Loucy (cell line): ENCODE measurements around the gene C3orf80.

Experiments used
- EZH2phosphoT487 ChIP-seq: fragments of 200-600 bp; IDR thresholded peaks from 2 replicates; pipeline ENCODE4 v1.6.1; 2018; ENCODE audit warnings: antibody characterized with exemption, mild to moderate bottlenecking, moderate library complexity, borderline replicate concordance
- TF ChIP-seq, protein P1 (sequence below): fragments of 200-600 bp; sonication (generic); conservative IDR thresholded peaks from 2 replicates; pipeline ENCODE4 v1.5.1; 2014; ENCODE audit warnings: mild to moderate bottlenecking, antibody characterized with exemption, low read length

- TF ChIP-seq, protein P1, sequence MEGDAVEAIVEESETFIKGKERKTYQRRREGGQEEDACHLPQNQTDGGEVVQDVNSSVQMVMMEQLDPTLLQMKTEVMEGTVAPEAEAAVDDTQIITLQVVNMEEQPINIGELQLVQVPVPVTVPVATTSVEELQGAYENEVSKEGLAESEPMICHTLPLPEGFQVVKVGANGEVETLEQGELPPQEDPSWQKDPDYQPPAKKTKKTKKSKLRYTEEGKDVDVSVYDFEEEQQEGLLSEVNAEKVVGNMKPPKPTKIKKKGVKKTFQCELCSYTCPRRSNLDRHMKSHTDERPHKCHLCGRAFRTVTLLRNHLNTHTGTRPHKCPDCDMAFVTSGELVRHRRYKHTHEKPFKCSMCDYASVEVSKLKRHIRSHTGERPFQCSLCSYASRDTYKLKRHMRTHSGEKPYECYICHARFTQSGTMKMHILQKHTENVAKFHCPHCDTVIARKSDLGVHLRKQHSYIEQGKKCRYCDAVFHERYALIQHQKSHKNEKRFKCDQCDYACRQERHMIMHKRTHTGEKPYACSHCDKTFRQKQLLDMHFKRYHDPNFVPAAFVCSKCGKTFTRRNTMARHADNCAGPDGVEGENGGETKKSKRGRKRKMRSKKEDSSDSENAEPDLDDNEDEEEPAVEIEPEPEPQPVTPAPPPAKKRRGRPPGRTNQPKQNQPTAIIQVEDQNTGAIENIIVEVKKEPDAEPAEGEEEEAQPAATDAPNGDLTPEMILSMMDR: no peak
- no peak for TF ChIP-seq EZH2phosphoT487
Observed at GRCh38 chr3:160200353-160200752, 24.9 kb upstream of the C3orf80 start.
